ENCODE data around the gene PAX5.

- TF ChIP-seq SIN3A (IDR thresholded peaks at IDR 0.05; ENCODE audit: borderline replicate concordance, insufficient read depth, low read length) = no peak
- no peak for TF ChIP-seq TAF1 (IDR thresholded peaks at IDR 0.05; ENCODE audit: borderline replicate concordance, insufficient read depth, low read length)
- no peak for TF ChIP-seq POLR2AphosphoS5 (IDR thresholded peaks at IDR 0.05; ENCODE audit: low read depth, low read length)
- no peak for TF ChIP-seq REST (IDR thresholded peaks at IDR 0.05; ENCODE audit: insufficient read depth in 1 of 2, low read depth in 2 of 2, low read length in 2 of 2)
Measured at GRCh38 chr9:37060833-37061232, 26.8 kb upstream of the PAX5 start.

Data from PFSK-1 (cell line).